GM21423 (cell line): ENCODE measurements around the gene GMPS.
"Not testable (repeated sequence)": the region's sequence is repeated elsewhere in the genome, so short reads cannot be mapped to it uniquely, and the experiment has no call there.

Experiments
- ATAC-seq: cut with Tn5 transposase; IDR thresholded peaks from one replicate; pipeline ENCODE4 v1.9.1; 2021; ENCODE audit warnings: mild to moderate bottlenecking, moderate library complexity; ENCODE audit not compliant: unreplicated experiment

Gene GMPS

GRCh38 chr3:155870133-155870944, at the start of gene GMPS:
Gene GMPS, plus strand, starts transcription at chr3:155870650. Its CDS starts 221 bp downstream, at chr3:155870871.
- peak; percentile 88 for ATAC-seq

GRCh38 chr3:155828490-155829098, 41.9 kb upstream of the GMPS start:
- ATAC-seq: not testable (repeated sequence)

- no peak for ATAC-seq
These were observed 34.9 kb upstream of the GMPS start for GRCh38 chr3:155835341-155836071.

- ATAC-seq: no peak
These were observed 26.9 kb upstream of the GMPS start for GRCh38 chr3:155843569-155843968.

GRCh38 chr3:155846119-155846518, 24.3 kb upstream of the GMPS start:
- no peak for ATAC-seq

GRCh38 chr3:155847993-155848392, 22.5 kb upstream of the GMPS start:
- ATAC-seq: no peak

GRCh38 chr3:155849404-155849803, 21.0 kb upstream of the GMPS start:
- not testable (repeated sequence) for ATAC-seq

GRCh38 chr3:155852341-155852740, 18.1 kb upstream of the GMPS start:
- no peak for ATAC-seq

- peak; percentile 3 for ATAC-seq
These were observed 17.0 kb upstream of the GMPS start for GRCh38 chr3:155853214-155854140.

- ATAC-seq: peak; percentile 93
These were observed 16.1 kb upstream of the GMPS start, which contains the start of gene SLC33A1 for GRCh38 chr3:155854141-155854940. Gene SLC33A1, minus strand, starts transcription at chr3:155854427. Its CDS starts 430 bp downstream, at chr3:155853997.

GRCh38 chr3:155859859-155860258, 10.6 kb upstream of the GMPS start:
- ATAC-seq: no peak

GRCh38 chr3:155860424-155860823, 10.0 kb upstream of the GMPS start:
- not testable (repeated sequence) for ATAC-seq

- ATAC-seq: no peak
These were observed 8.8 kb upstream of the GMPS start for GRCh38 chr3:155861476-155862183.

- not testable (repeated sequence) for ATAC-seq
These were observed 8.0 kb upstream of the GMPS start for GRCh38 chr3:155862290-155862982.

GRCh38 chr3:155863072-155863784, 7.2 kb upstream of the GMPS start:
- no peak for ATAC-seq

GRCh38 chr3:155869691-155870090, 759 bp upstream of the GMPS start:
- ATAC-seq: no peak

- ATAC-seq: peak; percentile 23
These were observed 695 bp downstream of the GMPS start for GRCh38 chr3:155870945-155871745.
